HG03066 (cell line): ENCODE data around the gene HSD17B3.
"Not testable (repeated sequence)": the region's sequence is repeated elsewhere in the genome, so short reads cannot be mapped to it uniquely, and the experiment has no call there.

Experiments used
- ATAC-seq: cut with Tn5 transposase; IDR thresholded peaks from one replicate; pipeline ENCODE4 v1.9.1; 2021; ENCODE audit warnings: low read depth; ENCODE audit not compliant: unreplicated experiment

The HSD17B3 gene

GRCh38 chr9:96302021-96302420 is at the start of gene HSD17B3:
Gene HSD17B3, minus strand, starts transcription at chr9:96302176. Its CDS starts 72 bp downstream, at chr9:96302104.
- ATAC-seq: no peak

GRCh38 chr9:96350866-96351265 is 48.9 kb upstream of the HSD17B3 start:
- no peak for ATAC-seq

- no peak for ATAC-seq
Observed at GRCh38 chr9:96348261-96348660, 46.3 kb upstream of the HSD17B3 start.

GRCh38 chr9:96345551-96345950 is 43.6 kb upstream of the HSD17B3 start:
- ATAC-seq: no peak

GRCh38 chr9:96344458-96345180 is 42.6 kb upstream of the HSD17B3 start:
- ATAC-seq: no peak

GRCh38 chr9:96343515-96344360 is 41.8 kb upstream of the HSD17B3 start:
- no peak for ATAC-seq

GRCh38 chr9:96342571-96343245 is 40.7 kb upstream of the HSD17B3 start:
- ATAC-seq: no peak

- ATAC-seq: no peak
Observed at GRCh38 chr9:96340707-96341106, 38.7 kb upstream of the HSD17B3 start.

- ATAC-seq: no peak
Observed at GRCh38 chr9:96338299-96338698, 36.3 kb upstream of the HSD17B3 start.

- ATAC-seq: no peak
Observed at GRCh38 chr9:96333958-96334357, 32.0 kb upstream of the HSD17B3 start.

GRCh38 chr9:96331236-96331947 is 29.4 kb upstream of the HSD17B3 start:
- ATAC-seq: no peak

- ATAC-seq: no peak
Observed at GRCh38 chr9:96327694-96328352, 25.8 kb upstream of the HSD17B3 start.

- ATAC-seq: no peak
Observed at GRCh38 chr9:96323169-96323568, 21.2 kb upstream of the HSD17B3 start.

GRCh38 chr9:96322736-96323135 is 20.8 kb upstream of the HSD17B3 start:
- not testable (repeated sequence) for ATAC-seq

GRCh38 chr9:96322210-96322609 is 20.2 kb upstream of the HSD17B3 start:
- ATAC-seq: not testable (repeated sequence)

GRCh38 chr9:96321515-96321914 is 19.5 kb upstream of the HSD17B3 start:
- no peak for ATAC-seq

- no peak for ATAC-seq
Observed at GRCh38 chr9:96320749-96321280, 18.8 kb upstream of the HSD17B3 start.

- ATAC-seq: no peak
Observed at GRCh38 chr9:96318921-96319565, 17.1 kb upstream of the HSD17B3 start.

GRCh38 chr9:96317335-96317980 is 15.5 kb upstream of the HSD17B3 start:
- ATAC-seq: no peak
